Measurements from ENCODE around the gene SKAP2. TPM values are rescaled to one million over a fixed set of nuclear protein-coding genes. Genes with fewer than 3 reads are reported as not detected.

Gene SKAP2
- total and polyA plus RNA-seq, 7 donors, result 13.0 to 34.2 (median 19.3) TPM

DNA sequence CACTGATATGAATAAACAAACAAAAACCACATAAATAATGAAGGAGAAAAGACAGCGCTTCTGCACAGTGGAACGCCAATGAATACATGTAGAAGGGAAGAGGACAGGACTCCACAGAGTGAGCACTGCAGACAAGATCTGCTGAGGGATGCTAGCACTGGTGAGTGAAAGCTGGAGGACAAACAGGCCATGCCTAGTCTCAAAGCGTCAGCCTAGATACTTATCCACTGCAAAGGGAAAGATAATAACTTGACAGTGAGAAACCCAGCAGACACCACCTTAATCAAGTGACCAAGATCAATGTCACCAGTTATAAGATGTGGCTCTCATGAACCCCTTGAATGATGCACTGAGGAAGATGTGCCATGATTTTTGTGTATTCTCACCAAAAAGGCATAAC is 227.6 kb downstream of the SKAP2 start:
- Histone ChIP-seq H3K4me3 (no peak overlapping the region), H3K36me3 (no peaks in the 10 kb centered on the region), H3K27ac (no peak overlapping the region), H3K27me3 (no peaks in the 10 kb centered on the region), H3K4me1 (no peaks in the 10 kb centered on the region), H3K9me3 (no peaks in the 10 kb centered on the region)
- 93% methylated on average over 3 of the region's 3 CpGs for WGBS, 2 donors
- TF ChIP-seq, protein P1, sequence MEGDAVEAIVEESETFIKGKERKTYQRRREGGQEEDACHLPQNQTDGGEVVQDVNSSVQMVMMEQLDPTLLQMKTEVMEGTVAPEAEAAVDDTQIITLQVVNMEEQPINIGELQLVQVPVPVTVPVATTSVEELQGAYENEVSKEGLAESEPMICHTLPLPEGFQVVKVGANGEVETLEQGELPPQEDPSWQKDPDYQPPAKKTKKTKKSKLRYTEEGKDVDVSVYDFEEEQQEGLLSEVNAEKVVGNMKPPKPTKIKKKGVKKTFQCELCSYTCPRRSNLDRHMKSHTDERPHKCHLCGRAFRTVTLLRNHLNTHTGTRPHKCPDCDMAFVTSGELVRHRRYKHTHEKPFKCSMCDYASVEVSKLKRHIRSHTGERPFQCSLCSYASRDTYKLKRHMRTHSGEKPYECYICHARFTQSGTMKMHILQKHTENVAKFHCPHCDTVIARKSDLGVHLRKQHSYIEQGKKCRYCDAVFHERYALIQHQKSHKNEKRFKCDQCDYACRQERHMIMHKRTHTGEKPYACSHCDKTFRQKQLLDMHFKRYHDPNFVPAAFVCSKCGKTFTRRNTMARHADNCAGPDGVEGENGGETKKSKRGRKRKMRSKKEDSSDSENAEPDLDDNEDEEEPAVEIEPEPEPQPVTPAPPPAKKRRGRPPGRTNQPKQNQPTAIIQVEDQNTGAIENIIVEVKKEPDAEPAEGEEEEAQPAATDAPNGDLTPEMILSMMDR (IDR thresholded peaks at IDR 0.05), result no peak
- TF ChIP-seq EP300 (IDR thresholded peaks at IDR 0.05), result no peak
- TF ChIP-seq POLR2AphosphoS5 (IDR thresholded peaks at IDR 0.05), result no peak
- no peak for TF ChIP-seq POLR2A (IDR thresholded peaks at IDR 0.05)
- DNase-seq, result no peak
- intact Hi-C loops (cut with DNase I), result no loop called here

- 96 to 98% methylated on average over 3 of the region's 3 CpGs for WGBS, 2 donors
These were observed 230.8 kb downstream of the SKAP2 start for GRCh38 chr7:26633557-26633956.

DNA sequence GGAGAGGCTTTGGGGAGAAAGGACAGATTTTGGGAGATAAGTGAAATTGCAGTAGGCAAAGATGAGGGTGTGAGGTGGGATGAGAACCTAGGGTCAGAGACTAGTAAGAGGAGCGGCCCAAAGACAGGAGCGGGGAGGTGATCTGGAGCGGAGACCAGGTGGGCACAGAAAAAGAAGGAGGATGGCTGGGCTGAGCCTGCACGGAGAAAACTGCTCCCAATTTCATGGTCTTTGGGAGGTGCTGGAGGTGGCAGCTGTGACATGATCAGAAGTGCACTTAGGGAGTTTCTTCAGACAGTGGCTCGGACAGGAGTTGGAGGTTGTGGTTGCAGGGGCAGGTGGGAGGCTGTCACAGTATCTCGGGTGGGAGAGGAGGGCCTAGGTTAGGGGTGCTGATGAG is 232.8 kb downstream of the SKAP2 start:
- no peak for DNase-seq
- intact Hi-C loops (cut with DNase I), result no loop called here
- no peak for TF ChIP-seq EP300 (IDR thresholded peaks at IDR 0.05)
- TF ChIP-seq, protein P1 (IDR thresholded peaks at IDR 0.05), result no peak
- TF ChIP-seq POLR2AphosphoS5 (IDR thresholded peaks at IDR 0.05), result no peak
- no peak for TF ChIP-seq POLR2A (IDR thresholded peaks at IDR 0.05)
- Histone ChIP-seq H3K27ac (no peak overlapping the region), H3K36me3 (no peaks in the 10 kb centered on the region), H3K4me3 (no peak overlapping the region), H3K4me1 (no peaks in the 10 kb centered on the region), H3K27me3 (no peaks in the 10 kb centered on the region), H3K9me3 (no peaks in the 10 kb centered on the region)
- 93 to 96% methylated on average over 6 of the region's 6 CpGs for WGBS, 2 donors

More at GRCh38 chr7:26633557-26633956, 230.8 kb downstream of the SKAP2 start:
- no peak overlapping the region for H3K27ac ChIP-seq
- H3K27me3 ChIP-seq, result no peaks in the 10 kb centered on the region
- no peaks in the 10 kb centered on the region for H3K36me3 ChIP-seq
- H3K9me3 ChIP-seq, result no peaks in the 10 kb centered on the region
- H3K4me3 ChIP-seq, result no peak overlapping the region
- TF ChIP-seq, protein P1 (IDR thresholded peaks at IDR 0.05), result no peak
- TF ChIP-seq POLR2A (IDR thresholded peaks at IDR 0.05) (no peak), EP300 (IDR thresholded peaks at IDR 0.05) (no peak), POLR2AphosphoS5 (IDR thresholded peaks at IDR 0.05) (no peak)
- DNase-seq, result no peak
- no peaks in the 10 kb centered on the region for H3K4me1 ChIP-seq
- intact Hi-C loops (cut with DNase I), result no loop called here

- DNase-seq, result no peak
- Histone ChIP-seq H3K27ac (no peak overlapping the region), H3K4me1 (no peaks in the 10 kb centered on the region), H3K4me3 (no peak overlapping the region), H3K36me3 (no peaks in the 10 kb centered on the region), H3K27me3 (no peaks in the 10 kb centered on the region), H3K9me3 (no peaks in the 10 kb centered on the region)
- TF ChIP-seq POLR2A (IDR thresholded peaks at IDR 0.05), result no peak
- TF ChIP-seq POLR2AphosphoS5 (IDR thresholded peaks at IDR 0.05), result no peak
- no peak for TF ChIP-seq EP300 (IDR thresholded peaks at IDR 0.05)
- TF ChIP-seq, protein P1 (IDR thresholded peaks at IDR 0.05), result no peak
- 91 to 94% methylated on average over 14 of the region's 14 CpGs for WGBS, 2 donors
- intact Hi-C loops (cut with DNase I), result no loop called here
These were observed 233.3 kb downstream of the SKAP2 start for GRCh38 chr7:26630941-26631580.

GRCh38 chr7:26630361-26630760 is 234.0 kb downstream of the SKAP2 start:
- no peaks in the 10 kb centered on the region for H3K27me3 ChIP-seq
- 96 to 97% methylated on average over 4 of the region's 4 CpGs for WGBS, 2 donors
- H3K4me3 ChIP-seq, result no peak overlapping the region
- H3K36me3 ChIP-seq, result no peaks in the 10 kb centered on the region
- H3K4me1 ChIP-seq, result no peaks in the 10 kb centered on the region
- intact Hi-C loops (cut with DNase I), result no loop called here
- H3K27ac ChIP-seq, result no peak overlapping the region
- TF ChIP-seq POLR2AphosphoS5 (IDR thresholded peaks at IDR 0.05) (no peak), EP300 (IDR thresholded peaks at IDR 0.05) (no peak), POLR2A (IDR thresholded peaks at IDR 0.05) (no peak)
- TF ChIP-seq, protein P1 (IDR thresholded peaks at IDR 0.05), result no peak
- DNase-seq, result no peak
- H3K9me3 ChIP-seq, result no peaks in the 10 kb centered on the region
